H9 (cell line): Measurements from ENCODE around the gene TSPYL6. TPM values are rescaled to one million over a fixed set of nuclear protein-coding genes. Genes with fewer than 3 reads are reported as not detected.

Source experiments
- DNase-seq: peaks from one replicate; pipeline ENCODE4 v3.0.0-alpha.2; 2017
- H2AFZ ChIP-seq: one replicate; pipeline ENCODE4 v1.6.1; 2013; ENCODE audit warnings: mild to moderate bottlenecking, low read length, control low read depth, moderate library complexity
- H2AK5ac ChIP-seq: 2 replicates; pipeline ENCODE4 v1.6.1; 2013; ENCODE audit warnings: low read length, control low read depth, mixed read lengths; ENCODE audit not compliant: insufficient read length
- H2BK120ac ChIP-seq: one replicate; pipeline ENCODE4 v1.6.1; 2013; ENCODE audit warnings: low read depth, mild to moderate bottlenecking, low read length, control low read depth, inconsistent platforms; ENCODE audit not compliant: poor library complexity, severe bottlenecking
- H2BK12ac ChIP-seq: 2 replicates; pipeline ENCODE4 v1.6.1; 2013; ENCODE audit warnings: low read length, control low read depth, mixed read lengths, low read depth; ENCODE audit not compliant: insufficient read length
- H2BK15ac ChIP-seq: 2 replicates; pipeline ENCODE4 v1.6.1; 2013; ENCODE audit warnings: low read depth, low read length, control low read depth
- H2BK20ac ChIP-seq: one replicate; pipeline ENCODE4 v1.6.1; 2013; ENCODE audit warnings: low read depth, mild to moderate bottlenecking, low read length, control low read depth, inconsistent platforms; ENCODE audit not compliant: poor library complexity, severe bottlenecking
- H2BK5ac ChIP-seq: 2 replicates; pipeline ENCODE4 v1.6.1; 2013; ENCODE audit warnings: low read length, control low read depth, mixed read lengths; ENCODE audit not compliant: insufficient read length
- H3K14ac ChIP-seq: 2 replicates; pipeline ENCODE4 v1.6.1; 2013; ENCODE audit warnings: low read length, control low read depth; ENCODE audit not compliant: insufficient read depth
- H3K18ac ChIP-seq: 2 replicates; pipeline ENCODE4 v1.6.1; 2013; ENCODE audit warnings: low read depth, mild to moderate bottlenecking, mixed read lengths, low read length, control low read depth; ENCODE audit not compliant: insufficient read length
- H3K23ac ChIP-seq: 2 replicates; pipeline ENCODE4 v1.6.1; 2013; ENCODE audit warnings: low read length, control low read depth, mixed read lengths, low read depth; ENCODE audit not compliant: insufficient read length
- H3K23me2 ChIP-seq: 2 replicates; pipeline ENCODE4 v1.6.1; 2013; ENCODE audit warnings: low read depth, mild to moderate bottlenecking, mixed read lengths, low read length, control low read depth; ENCODE audit not compliant: insufficient read length, poor library complexity, severe bottlenecking
- H3K27ac ChIP-seq: 2 replicates; pipeline ENCODE4 v1.5.1; 2013; ENCODE audit warnings: low read length, control low read depth, mixed read lengths, low read depth; ENCODE audit not compliant: insufficient read length
- H3K27me3 ChIP-seq: 2 replicates; pipeline ENCODE4 v1.6.1; 2013; ENCODE audit warnings: low read length, control low read depth, inconsistent platforms; ENCODE audit not compliant: insufficient read depth
- H3K4ac ChIP-seq: 2 replicates; pipeline ENCODE4 v1.6.1; 2013; ENCODE audit warnings: low read depth, mild to moderate bottlenecking, control low read depth, inconsistent platforms, low read length, moderate library complexity
- H3K4me1 ChIP-seq: 2 replicates; pipeline ENCODE4 v1.6.1; 2013; ENCODE audit warnings: low read length, control low read depth, inconsistent platforms; ENCODE audit not compliant: insufficient read depth
- H3K4me2 ChIP-seq: 2 replicates; pipeline ENCODE4 v1.6.1; 2013; ENCODE audit warnings: low read length, control low read depth, mixed read lengths; ENCODE audit not compliant: insufficient read length, insufficient read depth
- H3K56ac ChIP-seq: 2 replicates; pipeline ENCODE4 v1.6.1; 2013; ENCODE audit warnings: low read depth, mild to moderate bottlenecking, mixed read lengths, low read length, control low read depth; ENCODE audit not compliant: insufficient read length
- H3K79me1 ChIP-seq: 2 replicates; pipeline ENCODE4 v1.6.1; 2013; ENCODE audit warnings: low read depth, mild to moderate bottlenecking, moderate library complexity, low read length, control low read depth, inconsistent platforms; ENCODE audit not compliant: insufficient read depth, poor library complexity, severe bottlenecking
- H3K79me2 ChIP-seq: 2 replicates; pipeline ENCODE4 v1.6.1; 2013; ENCODE audit warnings: low read length, control low read depth, inconsistent platforms; ENCODE audit not compliant: insufficient read depth
- H3K9ac ChIP-seq: 2 replicates; pipeline ENCODE4 v1.6.1; 2013; ENCODE audit warnings: low read length, control low read depth, mixed read lengths; ENCODE audit not compliant: insufficient read length; ENCODE audit errors: extremely low read depth
- H3K9me3 ChIP-seq: one replicate; pipeline ENCODE4 v1.6.1; 2013; ENCODE audit warnings: low read depth, low read length, inconsistent platforms; ENCODE audit not compliant: control insufficient read depth
- H3T11ph ChIP-seq: one replicate; pipeline ENCODE4 v1.6.1; 2013; ENCODE audit warnings: mild to moderate bottlenecking, low read length, control low read depth, inconsistent platforms
- H4K20me1 ChIP-seq: one replicate; pipeline ENCODE4 v1.6.1; 2013; ENCODE audit not compliant: control insufficient read depth, insufficient read length, insufficient read depth
- H4K5ac ChIP-seq: 2 replicates; pipeline ENCODE4 v1.6.1; 2013; ENCODE audit warnings: low read depth, mild to moderate bottlenecking, mixed read lengths, low read length, control low read depth; ENCODE audit not compliant: insufficient read length
- H4K8ac ChIP-seq: replicated peaks from 2 replicates; pipeline ENCODE4 v1.6.1; 2013; ENCODE audit warnings: low read length, control low read depth, mixed read lengths, low read depth; ENCODE audit not compliant: insufficient read length
- H4K91ac ChIP-seq: 2 replicates; pipeline ENCODE4 v1.6.1; 2013; ENCODE audit warnings: low read depth, mild to moderate bottlenecking, moderate library complexity, mixed read lengths, low read length, control low read depth; ENCODE audit not compliant: insufficient read length
- H3K27ac Mint-ChIP-seq, 3 experiments: 2 replicates in 2 of 3; 3 replicates in 1 of 3; pipeline ENCODE4 v1.8.0; 2020 to 2021; ENCODE audit warnings: mixed read lengths in 3 of 3, mild to moderate bottlenecking in 1 of 3, moderate library complexity in 1 of 3
- H3K27me3 Mint-ChIP-seq: 2 replicates; pipeline ENCODE4 v1.8.0; 2021; ENCODE audit warnings: low read depth, mild to moderate bottlenecking, moderate library complexity, mixed read lengths
- H3K36me3 Mint-ChIP-seq, 3 experiments: 2 replicates in 2 of 3; 3 replicates in 1 of 3; pipeline ENCODE4 v1.8.0; 2020 to 2021; ENCODE audit warnings: low read depth in 3 of 3, mixed read lengths in 3 of 3; ENCODE audit not compliant: insufficient read depth in 1 of 3
- H3K4me1 Mint-ChIP-seq, 2 experiments: 2 replicates each; pipeline ENCODE4 v1.8.0; 2020; ENCODE audit warnings: mixed read lengths in 2 of 2
- H3K4me3 Mint-ChIP-seq, 2 experiments: 2 replicates in 1 of 2; 3 replicates in 1 of 2; pipeline ENCODE4 v1.8.0; 2020 to 2021; ENCODE audit warnings: mild to moderate bottlenecking in 2 of 2, mixed read lengths in 2 of 2, moderate library complexity in 1 of 2
- H3K9me3 Mint-ChIP-seq, 2 experiments: 2 replicates in 1 of 2; 3 replicates in 1 of 2; pipeline ENCODE4 v1.8.0; 2020; ENCODE audit warnings: mild to moderate bottlenecking in 2 of 2, mixed read lengths in 2 of 2, moderate library complexity in 1 of 2
- CTCF ChIP-seq: fragments of 200-600 bp; sonication (generic); conservative IDR thresholded peaks from 3 replicates; pipeline ENCODE4 v1.8.0; 2021; ENCODE audit warnings: antibody characterized with exemption, mild to moderate bottlenecking
- WGBS: extraction: QIAGEN DNeasy Blood & Tissue Kit; methylation state at CpG from one replicate; pipeline ENCODE4 v1.1.7; 2013; ENCODE audit warnings: missing lambda C conversion rate, low lambda C conversion rate, mixed read lengths; ENCODE audit not compliant: insufficient read length; ENCODE audit errors: extremely low coverage; 5-methylcytosine and 5-hydroxymethylcytosine counted together
- total RNA-seq: library from RNA; stranded (reverse); gene quantifications from 2 replicates; pipeline ENCODE4 v1.2.1, GENCODE V29; 2021

The TSPYL6 gene
- total RNA-seq, 1 experiment from 2014 or later = not detected

- Histone ChIP-seq H3K56ac (no peak overlapping the region), H3K27me3 (no peaks in the 10 kb centered on the region), H3K23me2 (no peaks in the 10 kb centered on the region), H3K23ac (no peak overlapping the region), H4K20me1 (no peaks in the 10 kb centered on the region), H3K4me2 (no peak overlapping the region), H3K18ac (no peak overlapping the region), H3T11ph (no peak overlapping the region), H3K79me1 (no peaks in the 10 kb centered on the region), H2BK5ac (no peak overlapping the region), H3K9ac (no peak overlapping the region), H3K27ac (no peak overlapping the region), H3K4ac (no peak overlapping the region), H3K4me1 (no peaks in the 10 kb centered on the region; the same call in 1 of the 2 replicates), H2BK15ac (no peak overlapping the region), H4K5ac (no peak overlapping the region), H2BK120ac (no peak overlapping the region), H3K14ac (no peak overlapping the region), H2AK5ac (no peak overlapping the region), H2BK20ac (no peak overlapping the region), H4K91ac (no peak overlapping the region), H3K79me2 (no peaks in the 10 kb centered on the region), H4K8ac (no peak overlapping the region), H2BK12ac (no peak overlapping the region), H2AFZ (no peak overlapping the region), H3K9me3 (no peaks in the 10 kb centered on the region)
- Mint-ChIP-seq H3K4me3 (no peak overlapping the region), H3K4me1 (peaks cover 3 to 4% of the 10 kb centered on the region in 2 experiments; a peak in 1 of 4 replicates), H3K27me3 (no peaks in the 10 kb centered on the region), H3K36me3 (0 out of 7 replicates have a peak, but pooled peaks cover 0 to 5% (median 3%) of the 10 kb centered on the region in 3 experiments), H3K27ac (no peak overlapping the region), H3K9me3 (peaks cover 4 to 5% of the 10 kb centered on the region in 2 experiments; a peak in 3 of 5 replicates)
- no CpG with 5 or more reads among the region's 3 CpGs for WGBS
- no peak for DNase-seq
- TF ChIP-seq CTCF = no peak
Measured at GRCh38 chr2:54209379-54209778, 46.6 kb downstream of the TSPYL6 start.
